GM19328 (cell line): Measurements from ENCODE around the gene TRIM24.
A peak's percentile ranks its signal among the peaks of the same experiment; 100 is the strongest.
"Not testable (repeated sequence)": the region's sequence is repeated elsewhere in the genome, so short reads cannot be mapped to it uniquely, and the experiment has no call there.

ENCODE experiments used
- ATAC-seq: cut with Tn5 transposase; IDR thresholded peaks from one replicate; pipeline ENCODE4 v1.9.1; 2021; ENCODE audit warnings: mild to moderate bottlenecking, moderate library complexity; ENCODE audit not compliant: unreplicated experiment

TRIM24 gene

DNA sequence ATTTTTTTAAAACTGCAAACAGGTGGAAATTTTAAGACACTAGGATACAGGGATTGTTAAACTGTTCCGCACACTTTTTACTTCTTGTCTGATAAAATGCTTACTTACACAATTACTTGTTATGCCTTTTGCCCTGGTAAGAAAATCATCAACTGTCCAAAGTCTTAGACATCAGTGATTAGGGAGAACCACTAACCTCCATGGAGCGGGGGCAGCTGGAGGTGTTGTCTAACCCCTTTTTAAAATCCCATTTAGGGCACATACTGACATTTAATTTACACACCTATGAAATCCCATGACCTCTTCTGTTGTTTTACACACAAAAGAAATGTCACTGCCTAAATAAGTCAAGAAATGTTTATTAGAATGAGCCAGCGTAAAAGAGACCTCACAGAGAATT lies 65.7 kb downstream of the TRIM24 start:
- ATAC-seq, result no peak

DNA sequence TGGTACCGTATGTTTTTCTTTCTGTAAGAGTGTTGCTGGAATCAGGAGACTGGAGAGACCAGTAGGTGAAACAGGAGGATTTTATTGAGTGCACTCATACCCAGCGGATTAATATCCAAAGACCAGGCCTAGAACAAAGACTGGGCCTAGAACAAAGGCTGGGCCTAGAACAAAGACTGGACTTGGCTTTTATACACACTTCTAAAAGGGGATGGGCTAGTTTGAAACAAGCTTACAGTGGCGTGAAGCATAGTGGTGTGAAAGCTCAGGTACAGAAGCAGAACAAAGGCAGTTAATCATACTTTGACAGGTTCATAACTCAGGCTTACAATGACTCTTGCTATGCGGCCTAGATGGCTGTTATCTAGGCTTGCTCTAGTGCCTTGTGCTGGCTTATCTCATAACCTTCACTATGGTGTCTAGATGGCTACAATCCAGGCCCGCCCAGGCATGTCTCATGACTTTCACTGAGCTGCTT lies 67.7 kb downstream of the TRIM24 start:
- ATAC-seq, result no peak

DNA sequence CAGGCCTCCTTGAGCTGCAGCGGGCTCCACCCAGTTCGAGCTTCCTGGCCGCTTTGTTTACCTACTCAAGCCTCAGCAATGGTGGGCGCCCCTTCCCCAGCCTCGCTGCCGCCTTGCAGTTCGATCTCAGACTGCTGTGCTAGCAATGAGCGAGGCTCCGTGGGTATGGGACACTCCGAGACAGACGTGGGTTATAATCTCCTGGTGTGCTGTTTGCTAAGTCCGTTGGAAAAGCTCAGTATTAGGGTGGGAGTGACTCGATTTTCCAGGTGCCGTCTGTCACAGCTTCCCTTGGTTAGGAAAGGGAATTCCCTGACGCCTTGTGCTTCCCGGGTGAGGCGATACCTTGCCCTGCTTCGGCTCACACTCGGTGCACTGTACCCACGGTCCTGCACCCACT lies 76.8 kb downstream of the TRIM24 start:
- not testable (repeated sequence) for ATAC-seq

DNA sequence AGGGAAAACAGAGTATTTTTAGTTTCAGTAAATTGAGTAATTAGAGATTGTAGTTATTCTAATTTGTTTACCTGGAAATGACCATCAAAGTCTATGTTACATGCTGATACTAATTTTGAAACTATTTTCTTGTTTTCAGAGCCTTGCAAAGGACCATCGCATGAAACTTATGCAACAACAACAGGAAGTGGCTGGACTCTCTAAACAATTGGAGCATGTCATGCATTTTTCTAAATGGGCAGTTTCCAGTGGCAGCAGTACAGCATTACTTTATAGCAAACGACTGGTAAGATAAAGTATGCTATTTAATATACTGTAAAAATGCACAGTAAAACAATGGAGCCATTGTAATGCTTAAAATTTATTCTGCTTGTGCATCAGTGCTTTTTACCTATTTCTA lies 78.5 kb downstream of the TRIM24 start:
- ATAC-seq, result no peak

- no peak for ATAC-seq
Observed at GRCh38 chr7:138538997-138539644, 79.1 kb downstream of the TRIM24 start.

GRCh38 chr7:138542183-138542582 lies 82.1 kb downstream of the TRIM24 start:
- ATAC-seq, result peak; percentile 96

GRCh38 chr7:138543739-138544138 lies 83.7 kb downstream of the TRIM24 start:
- ATAC-seq, result no peak

GRCh38 chr7:138545123-138545522 lies 85.1 kb downstream of the TRIM24 start:
- no peak for ATAC-seq

DNA sequence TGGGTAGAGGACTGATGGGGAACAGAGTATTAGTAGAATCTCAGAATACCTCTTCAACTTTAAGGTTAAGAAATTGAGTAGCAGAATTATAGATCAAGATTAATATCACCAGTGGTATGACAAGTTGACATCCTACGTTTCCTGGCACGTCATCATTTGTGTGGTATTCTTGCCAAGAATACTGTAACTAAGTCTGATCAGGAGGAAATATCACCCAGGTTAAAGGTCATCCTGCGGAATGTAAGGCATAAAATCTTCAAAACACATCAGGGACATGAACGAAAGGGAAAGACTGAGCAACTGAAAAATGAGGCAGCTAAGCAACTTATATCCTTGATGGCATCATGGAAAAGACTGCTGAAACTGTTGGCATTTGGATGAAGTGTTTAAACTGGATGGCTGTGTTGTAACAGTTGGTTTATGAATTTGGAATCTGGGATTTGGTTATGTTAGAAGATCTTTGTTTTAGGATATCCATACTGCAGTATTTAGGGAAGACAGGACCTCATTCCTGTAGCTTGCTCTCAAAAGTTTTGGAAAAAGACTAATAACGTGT lies 86.1 kb downstream of the TRIM24 start:
- ATAC-seq, result no peak

DNA sequence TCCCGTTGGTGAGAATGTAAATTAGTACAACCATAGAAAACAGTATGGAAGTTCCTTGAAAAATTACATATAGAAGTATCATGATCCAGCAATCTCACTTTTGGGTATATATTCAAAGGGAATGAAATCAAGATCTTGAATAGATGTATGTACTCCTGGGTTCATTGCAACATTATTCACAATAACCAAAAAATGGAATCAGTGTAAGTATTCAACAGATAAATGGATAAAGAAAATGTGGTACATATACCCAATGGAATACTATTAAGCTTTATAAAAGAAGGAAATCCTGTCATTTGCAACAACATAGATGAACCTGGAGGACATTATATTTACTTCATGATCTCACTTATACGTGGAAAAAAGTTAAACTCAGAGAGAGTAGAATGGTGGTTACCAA lies 86.8 kb downstream of the TRIM24 start:
- no peak for ATAC-seq

GRCh38 chr7:138549082-138549481 lies 89.0 kb downstream of the TRIM24 start:
- ATAC-seq, result no peak

GRCh38 chr7:138550337-138550736 lies 90.3 kb downstream of the TRIM24 start:
- ATAC-seq, result no peak

DNA sequence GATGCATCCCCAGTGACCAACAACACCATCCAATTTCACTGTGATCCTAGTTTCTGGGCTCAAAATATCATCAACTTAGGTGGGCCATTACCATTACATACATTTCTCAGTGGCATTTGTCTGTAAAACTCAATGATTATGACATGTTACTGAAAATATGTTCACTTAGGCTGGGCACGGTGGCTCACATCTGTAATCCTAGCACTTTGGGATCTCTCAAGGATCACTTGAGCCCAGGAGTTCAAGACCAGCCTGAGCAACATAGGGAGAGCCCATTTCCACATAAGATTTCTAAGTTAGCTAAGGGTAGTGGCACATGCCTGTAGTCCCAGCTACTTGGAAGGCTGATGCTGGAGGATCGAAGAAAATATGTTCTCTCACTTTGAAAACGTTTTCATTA lies 91.0 kb downstream of the TRIM24 start:
- no peak for ATAC-seq

DNA sequence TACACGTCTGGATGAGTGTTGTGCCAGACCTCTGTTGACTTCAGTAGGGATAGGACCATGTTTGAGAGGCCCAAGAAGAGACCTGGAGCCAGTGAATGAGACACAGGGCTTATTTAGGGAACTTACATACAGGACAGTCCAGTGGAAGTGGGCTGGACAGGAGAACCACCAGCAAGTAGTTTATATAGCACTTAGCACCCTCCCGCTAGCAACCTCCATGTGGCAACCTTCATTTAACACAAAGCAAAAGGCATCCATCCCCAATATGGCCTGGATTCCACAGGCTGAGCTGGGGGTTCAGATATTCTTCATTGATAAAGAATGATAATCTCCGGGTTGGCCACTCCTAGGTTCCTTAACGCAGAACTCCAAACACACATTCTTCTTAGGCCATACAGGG lies 93.7 kb downstream of the TRIM24 start:
- no peak for ATAC-seq

- ATAC-seq, result no peak
Observed at GRCh38 chr7:138554674-138555073, 94.6 kb downstream of the TRIM24 start.

- no peak for ATAC-seq
Observed at GRCh38 chr7:138555684-138556083, 95.6 kb downstream of the TRIM24 start.

GRCh38 chr7:138556771-138557484 lies 96.9 kb downstream of the TRIM24 start:
- no peak for ATAC-seq

DNA sequence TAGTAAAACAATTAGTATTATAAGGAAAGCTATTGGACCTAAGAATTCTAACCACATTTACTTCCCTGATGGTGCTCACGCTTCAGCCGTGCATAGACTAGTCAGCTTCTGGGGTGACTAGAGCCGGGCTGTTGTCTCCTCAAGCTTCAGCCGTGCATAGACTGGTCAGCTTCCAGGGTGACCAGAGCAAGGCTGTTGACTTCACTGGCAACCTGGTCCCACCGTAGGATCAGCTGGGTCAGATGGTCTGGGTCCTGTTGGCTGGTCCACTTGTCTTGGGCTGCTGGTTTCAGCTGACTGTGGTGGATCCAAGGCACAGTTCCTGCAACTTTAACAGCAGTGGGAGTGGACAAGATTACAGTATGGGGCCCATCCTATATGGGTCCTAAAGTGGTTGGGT lies 99.4 kb downstream of the TRIM24 start:
- ATAC-seq, result no peak

- ATAC-seq, result no peak
Observed at GRCh38 chr7:138563808-138564207, 103.7 kb downstream of the TRIM24 start.

- no peak for ATAC-seq
Observed at GRCh38 chr7:138564365-138564764, 104.3 kb downstream of the TRIM24 start.

DNA sequence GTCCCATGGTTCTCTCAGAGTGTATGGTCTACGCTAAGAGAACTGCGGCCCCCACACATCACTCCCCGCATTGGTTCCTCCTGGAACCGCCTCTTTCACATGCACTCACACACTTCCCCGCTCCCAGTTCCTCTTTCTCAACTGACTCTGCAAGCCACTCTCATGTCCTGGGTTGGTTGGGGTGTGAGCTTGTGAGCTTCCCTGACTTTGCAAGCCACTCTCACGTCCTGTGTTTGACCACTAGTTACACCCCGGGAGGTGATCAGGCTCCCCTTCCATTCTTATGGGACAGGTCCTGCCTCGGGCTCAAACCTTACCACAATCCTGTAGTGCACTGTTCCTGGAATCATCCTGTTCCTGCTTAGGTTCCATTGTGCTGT lies 105.0 kb downstream of the TRIM24 start:
- ATAC-seq, result no peak

GRCh38 chr7:138565451-138566114 lies 105.5 kb downstream of the TRIM24 start:
- ATAC-seq, result no peak
